Common myeloid progenitor, CD34-positive (primary cell): ENCODE data around the gene RNF150.
A peak's percentile ranks its signal among the peaks of the same experiment; 100 is the strongest.

Experiments
- CTCF ChIA-PET: fragments of 350-600 bp; sonication (Branson Sonifier 250); formaldehyde crosslinking; loops from one replicate; lab custom pipeline; 2021; ENCODE audit warnings: antibody characterized with exemption; lab: Charles Lee
- POLR2A ChIA-PET: fragments of 350-600 bp; sonication (Branson Sonifier 250); formaldehyde crosslinking; loops from one replicate; lab custom pipeline; 2021; ENCODE audit warnings: antibody characterized with exemption; lab: Charles Lee
- DNase-seq, 3 donors: peaks; one replicate each; pipeline versions ENCODE4 v3.0.0 to v3.0.0-alpha.2; 2013
- H3K27ac ChIP-seq, 2 experiments: 1 replicate in 1 of 2; 2 replicates in 1 of 2; pipeline ENCODE4 v1.7.0; 2013; ENCODE audit warnings: inconsistent platforms in 2 of 2, low read length in 2 of 2, mild to moderate bottlenecking in 2 of 2, low read depth in 1 of 2, moderate library complexity in 1 of 2; ENCODE audit not compliant: severe bottlenecking in 2 of 2, insufficient read depth in 1 of 2, poor library complexity in 1 of 2
- H3K27me3 ChIP-seq, 5 experiments: replicated peaks in 2 of 5; 1 replicate in 3 of 5; 2 replicates in 2 of 5; pipeline versions ENCODE4 v1.6.1 to v1.7.0; 2013; ENCODE audit warnings: low read length in 4 of 5, mild to moderate bottlenecking in 2 of 5, moderate library complexity in 2 of 5, inconsistent platforms in 1 of 5; ENCODE audit not compliant: insufficient read depth in 5 of 5, control insufficient read depth in 4 of 5
- H3K36me3 ChIP-seq, 4 experiments: 1 replicate in 2 of 4; 2 replicates in 2 of 4; pipeline versions ENCODE4 v1.6.1 to v1.7.0; 2013; ENCODE audit warnings: low read length in 3 of 4, control low read depth in 1 of 4, mild to moderate bottlenecking in 1 of 4; ENCODE audit not compliant: control insufficient read depth in 4 of 4, insufficient read depth in 4 of 4
- H3K4me1 ChIP-seq, 4 experiments: 1 replicate in 3 of 4; 2 replicates in 1 of 4; pipeline versions ENCODE4 v1.6.1 to v1.7.1; 2013; ENCODE audit warnings: low read length in 3 of 4, mild to moderate bottlenecking in 3 of 4, control low read depth in 1 of 4, inconsistent platforms in 1 of 4, moderate library complexity in 1 of 4; ENCODE audit not compliant: control insufficient read depth in 4 of 4, insufficient read depth in 4 of 4; ENCODE audit errors: control extremely low read depth in 1 of 4
- H3K4me3 ChIP-seq, 7 experiments: 1 replicate in 4 of 7; 2 replicates in 3 of 7; pipeline versions ENCODE4 v1.5.1 to v1.7.0; 2013; ENCODE audit warnings: mild to moderate bottlenecking in 7 of 7, low read length in 6 of 7, moderate library complexity in 6 of 7, inconsistent platforms in 2 of 7, low read depth in 2 of 7, control low read depth in 1 of 7; ENCODE audit not compliant: insufficient read depth in 4 of 7, control insufficient read depth in 1 of 7; ENCODE audit errors: extremely low read depth in 1 of 7
- H3K9me3 ChIP-seq, 5 experiments: 1 replicate in 4 of 5; 2 replicates in 1 of 5; pipeline versions ENCODE4 v1.6.1 to v1.7.1; 2013; ENCODE audit warnings: low read length in 4 of 5, mild to moderate bottlenecking in 2 of 5, inconsistent platforms in 1 of 5, low read depth in 1 of 5, moderate library complexity in 1 of 5; ENCODE audit not compliant: control insufficient read depth in 4 of 5, insufficient read depth in 2 of 5; ENCODE audit errors: control extremely low read depth in 1 of 5
- WGBS: methylation state at CpG from one replicate; pipeline ENCODE4 v1.1.5; 2013; ENCODE audit not compliant: insufficient coverage; 5-methylcytosine and 5-hydroxymethylcytosine counted together

RNF150 gene

DNA sequence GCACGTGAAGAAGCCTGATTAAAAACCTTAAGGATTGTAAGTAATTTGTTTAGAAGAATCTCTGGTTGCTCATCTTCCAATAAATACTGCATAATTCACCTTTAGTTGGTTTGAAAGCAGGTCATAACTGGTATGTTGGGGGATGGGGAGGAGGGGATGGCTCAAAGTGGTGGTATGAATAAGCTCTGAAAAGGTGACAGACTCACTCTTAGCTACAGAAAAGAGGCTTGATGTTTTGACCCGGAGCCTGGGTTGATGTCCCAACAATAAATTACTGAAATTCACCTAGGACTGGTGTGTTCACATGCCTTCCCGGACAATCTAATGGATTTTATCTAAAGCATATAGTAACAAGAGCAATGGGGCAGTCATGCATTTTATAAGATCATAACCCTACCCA, 245.2 kb downstream of the RNF150 start:
- H3K36me3 ChIP-seq = no peaks in the 10 kb centered on the region
- no peaks in the 10 kb centered on the region for H3K27me3 ChIP-seq
- no peak overlapping the region for H3K27ac ChIP-seq
- no peak overlapping the region for H3K4me3 ChIP-seq
- no peak for DNase-seq
- POLR2A ChIA-PET = no interaction called here
- WGBS = 100% methylated on average over 1 of the region's 3 CpGs
- H3K4me1 ChIP-seq = no peaks in the 10 kb centered on the region
- peaks cover 0 to 4% (median 2%) of the 10 kb centered on the region in 5 experiments for H3K9me3 ChIP-seq
- CTCF ChIA-PET = interaction anchor here (0.5 to 2.2 kb wide), 3 partner anchors 16 to 210 kb away, joined by 3 to 5 read pairs (median 4); no protein-coding TSS in a partner anchor

DNA sequence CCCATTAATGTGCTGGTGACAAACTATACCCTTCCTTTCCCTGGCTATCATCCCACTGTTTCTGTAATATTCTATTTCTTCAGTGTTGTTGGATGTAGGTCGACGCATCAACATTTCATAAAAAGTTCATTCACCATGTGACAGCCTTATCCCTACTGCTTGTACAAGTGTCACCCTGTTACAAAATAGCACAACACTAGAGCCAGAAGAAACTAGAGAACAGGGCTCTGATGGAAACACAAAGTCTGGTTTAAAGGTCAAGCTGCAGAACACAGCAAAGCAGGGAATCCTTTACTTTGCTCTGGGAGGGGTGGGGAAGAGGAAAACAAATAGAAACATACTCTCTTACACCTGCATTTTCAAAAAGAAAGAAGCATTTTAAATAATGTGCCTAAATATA, 245.8 kb downstream of the RNF150 start:
- 100% methylated on average over 2 of the region's 2 CpGs for WGBS
- Histone ChIP-seq H3K4me3 (no peak overlapping the region), H3K27me3 (no peaks in the 10 kb centered on the region), H3K4me1 (no peaks in the 10 kb centered on the region), H3K27ac (no peak overlapping the region), H3K9me3 (peaks cover 0 to 5% (median 2%) of the 10 kb centered on the region in 5 experiments), H3K36me3 (no peaks in the 10 kb centered on the region)
- DNase-seq = no peak
- ChIA-PET POLR2A (no interaction called here), CTCF (interaction anchor here (0.8 to 2.2 kb wide), 2 partner anchors 16 to 29 kb away, joined by 4 to 5 read pairs; no protein-coding TSS in a partner anchor)

DNA sequence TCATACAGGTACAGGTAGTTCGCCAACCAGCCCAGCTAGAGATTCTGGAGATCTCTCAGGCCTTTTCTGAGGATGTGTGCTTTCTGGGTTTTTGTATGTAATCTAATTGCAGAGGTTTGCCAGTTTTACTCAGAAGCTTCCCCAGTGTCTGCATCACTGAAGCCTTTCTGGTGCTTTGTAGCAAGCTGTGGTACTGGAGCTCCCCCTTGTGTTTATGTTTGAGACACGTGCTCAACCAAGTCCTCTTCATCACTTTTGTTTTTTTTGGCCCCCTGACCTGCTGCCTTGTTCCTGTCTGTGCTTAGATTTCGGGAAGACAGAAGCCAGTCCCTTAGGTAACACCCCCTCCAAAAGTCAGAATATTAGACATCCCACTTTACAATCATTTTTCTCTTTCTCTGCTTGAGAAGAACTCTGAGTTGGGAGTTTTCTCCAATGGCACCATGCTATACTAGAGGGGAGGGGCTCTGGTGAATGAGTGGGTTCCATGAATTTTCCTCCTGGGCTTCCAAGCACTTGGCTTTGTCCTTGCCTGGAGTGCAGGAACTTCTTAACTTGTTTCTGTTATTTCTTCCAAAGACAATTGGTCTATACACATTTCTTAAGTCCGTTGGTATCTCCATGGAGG, 248.7 kb downstream of the RNF150 start:
- Histone ChIP-seq H3K36me3 (no peaks in the 10 kb centered on the region), H3K27ac (no peak overlapping the region), H3K4me3 (no peak overlapping the region), H3K27me3 (no peaks in the 10 kb centered on the region), H3K4me1 (no peaks in the 10 kb centered on the region), H3K9me3 (peaks cover 0 to 6% (median 4%) of the 10 kb centered on the region in 5 experiments)
- ChIA-PET POLR2A (no interaction called here), CTCF (interaction anchor here (0.6 to 3.4 kb wide), 10 partner anchors 9 to 249 kb away, joined by 3 to 21 read pairs (median 4); partner anchors contain the start of gene RNF150)
- peak; percentile 65 to 80 (median 75) for DNase-seq
- 13% methylated on average over 1 of the region's 4 CpGs for WGBS

DNA sequence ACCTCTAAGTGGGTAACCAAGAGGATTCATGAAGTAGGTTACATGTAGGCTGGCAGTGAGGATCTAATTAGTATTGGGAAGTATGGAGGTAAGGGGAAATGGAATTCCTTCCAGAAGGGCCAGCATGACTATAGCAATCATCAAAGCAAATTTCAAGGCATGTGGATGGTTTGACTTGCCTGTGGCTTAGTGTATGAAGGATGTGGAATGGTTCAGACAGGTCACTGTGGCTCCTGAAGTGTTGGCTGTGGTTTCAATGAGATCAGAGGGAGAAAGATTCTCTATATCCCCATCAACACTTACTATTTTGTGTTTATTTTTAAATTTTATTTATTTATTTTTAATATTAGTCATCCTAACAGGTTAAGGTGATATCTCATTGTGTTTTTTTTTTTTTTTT, 255.5 kb downstream of the RNF150 start:
- POLR2A ChIA-PET = no interaction called here
- CTCF ChIA-PET = no interaction called here
- H3K36me3 ChIP-seq = no peaks in the 10 kb centered on the region
- H3K4me3 ChIP-seq = no peak overlapping the region
- H3K9me3 ChIP-seq = peaks cover 0 to 4% (median 3%) of the 10 kb centered on the region in 5 experiments
- H3K4me1 ChIP-seq = peaks cover 0 to 2% (median 0%) of the 10 kb centered on the region in 4 experiments
- no peak overlapping the region for H3K27ac ChIP-seq
- no peaks in the 10 kb centered on the region for H3K27me3 ChIP-seq
- DNase-seq = no peak

DNA sequence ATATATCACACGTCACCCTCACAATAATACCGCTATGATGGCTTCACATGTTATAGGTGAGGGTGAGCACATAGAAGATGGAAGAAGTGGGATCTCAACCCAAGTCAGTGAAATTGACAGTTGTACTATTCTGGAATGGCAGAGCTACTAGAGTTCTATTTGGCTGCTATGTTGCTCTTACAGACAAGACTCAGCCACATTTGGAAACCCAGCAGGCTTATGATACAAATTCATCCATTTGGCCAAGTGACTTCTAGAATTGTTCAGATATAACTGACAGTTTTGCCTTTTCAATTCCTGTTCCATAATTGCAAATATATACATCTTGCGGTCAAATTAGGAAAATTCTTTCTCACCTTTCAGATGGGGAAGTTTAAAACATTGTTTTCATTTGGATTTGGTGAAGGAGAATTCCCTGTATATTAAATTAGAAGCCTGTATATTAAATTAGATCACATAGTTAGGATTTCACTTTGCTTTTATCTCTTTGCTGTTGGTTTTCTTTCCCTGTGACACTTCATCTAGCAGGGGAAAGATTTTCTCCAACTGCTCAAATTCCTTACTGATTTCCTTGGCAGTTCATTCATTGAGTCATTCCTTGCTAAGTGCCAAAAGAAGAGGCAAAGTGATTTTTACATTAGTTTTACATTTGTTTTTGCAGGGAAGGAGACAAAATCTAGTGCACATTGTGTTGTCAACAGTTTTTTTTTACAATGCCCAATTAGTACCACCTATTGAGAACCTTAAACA, 256.5 kb downstream of the RNF150 start:
- POLR2A ChIA-PET = no interaction called here
- WGBS = no CpG with 5 or more reads among the region's 3 CpGs

DNA sequence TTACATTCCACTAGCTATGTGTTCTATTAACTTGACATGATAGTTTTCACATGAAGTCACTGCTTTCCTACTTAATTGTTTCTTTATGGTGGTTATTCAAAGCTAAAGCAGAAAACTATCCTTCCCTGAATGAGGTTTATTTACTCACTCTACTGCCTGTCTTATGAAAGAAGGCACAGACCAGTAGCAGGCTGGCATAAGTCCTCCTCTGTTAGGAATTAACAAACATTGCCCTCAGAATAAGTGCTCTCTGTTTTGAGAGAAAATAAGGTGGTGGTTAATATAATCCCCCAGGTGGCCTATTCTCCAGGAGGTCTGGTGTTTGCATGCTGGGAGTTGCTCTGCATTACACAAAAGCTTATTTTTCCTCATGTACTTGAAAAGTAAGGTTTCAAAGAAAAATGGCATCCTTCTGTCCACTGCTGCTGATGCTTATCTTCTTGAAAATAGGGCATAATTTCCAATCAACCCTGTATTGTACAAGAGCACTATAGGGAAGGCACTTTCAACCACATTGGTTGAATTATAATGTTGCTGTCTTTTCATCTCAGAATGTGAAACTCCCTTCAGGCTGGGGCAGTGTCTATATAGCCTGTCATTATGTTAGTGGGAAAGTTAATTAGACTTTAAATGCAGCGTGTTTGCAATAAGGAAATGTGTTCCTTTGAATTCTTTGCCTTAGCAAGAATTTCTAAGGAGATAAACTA, 257.4 kb downstream of the RNF150 start:
- Histone ChIP-seq H3K36me3 (no peaks in the 10 kb centered on the region), H3K4me3 (no peak overlapping the region), H3K4me1 (peaks cover 0 to 2% (median 0%) of the 10 kb centered on the region in 4 experiments), H3K27me3 (no peaks in the 10 kb centered on the region), H3K27ac (no peak overlapping the region), H3K9me3 (peaks cover 0 to 3% (median 0%) of the 10 kb centered on the region in 5 experiments)
- WGBS = no CpG with 5 or more reads among the region's 1 CpG
- no peak for DNase-seq
- ChIA-PET POLR2A (no interaction called here), CTCF (interaction anchor here (1.1 to 1.9 kb wide), 2 partner anchors 9 to 18 kb away, joined by 3 to 11 read pairs; no protein-coding TSS in a partner anchor)

More for the DNA sequence above, 256.5 kb downstream of the RNF150 start:
- H3K4me3 ChIP-seq = no peak overlapping the region
- peaks cover 0 to 4% (median 3%) of the 10 kb centered on the region in 5 experiments for H3K9me3 ChIP-seq
- no peak for DNase-seq
- H3K4me1 ChIP-seq = peaks cover 0 to 2% (median 0%) of the 10 kb centered on the region in 4 experiments
- no peaks in the 10 kb centered on the region for H3K36me3 ChIP-seq
- no peaks in the 10 kb centered on the region for H3K27me3 ChIP-seq
- no peak overlapping the region for H3K27ac ChIP-seq
- CTCF ChIA-PET = no interaction called here
